GM13976 (cell line): ENCODE data around the gene ABCC1.
A peak's percentile ranks its signal among the peaks of the same experiment; 100 is the strongest.
"Not testable (repeated sequence)": the region's sequence is repeated elsewhere in the genome, so short reads cannot be mapped to it uniquely, and the experiment has no call there.

Source experiments
- DNase-seq: peaks from one replicate; pipeline ENCODE4 v3.0.0; 2012; ENCODE audit warnings: low spot score
- in situ Hi-C: fragments of 300-500 bp; cut with MboI; formaldehyde crosslinking; loops from one replicate; pipeline ENCODE4 v1.12.0; 2022; ENCODE audit warnings: low sequenced_read_pairs, mixed read lengths, inconsistent platforms; ENCODE audit not compliant: unreplicated experiment
- TF ChIP-seq, protein P1 (sequence below): IDR thresholded peaks from 2 replicates; pipeline ENCODE4 v1.5.1; 2012; ENCODE audit warnings: borderline replicate concordance, mild to moderate bottlenecking; ENCODE audit not compliant: insufficient read depth; ENCODE audit errors: extremely low read depth, missing control alignments, control extremely low read depth

The ABCC1 gene

GRCh38 chr16:15952265-15952711 lies 2.9 kb downstream of the ABCC1 start:
- peak; percentile 42 for DNase-seq
- in situ Hi-C loops: no loop called here
- TF ChIP-seq, protein P1, sequence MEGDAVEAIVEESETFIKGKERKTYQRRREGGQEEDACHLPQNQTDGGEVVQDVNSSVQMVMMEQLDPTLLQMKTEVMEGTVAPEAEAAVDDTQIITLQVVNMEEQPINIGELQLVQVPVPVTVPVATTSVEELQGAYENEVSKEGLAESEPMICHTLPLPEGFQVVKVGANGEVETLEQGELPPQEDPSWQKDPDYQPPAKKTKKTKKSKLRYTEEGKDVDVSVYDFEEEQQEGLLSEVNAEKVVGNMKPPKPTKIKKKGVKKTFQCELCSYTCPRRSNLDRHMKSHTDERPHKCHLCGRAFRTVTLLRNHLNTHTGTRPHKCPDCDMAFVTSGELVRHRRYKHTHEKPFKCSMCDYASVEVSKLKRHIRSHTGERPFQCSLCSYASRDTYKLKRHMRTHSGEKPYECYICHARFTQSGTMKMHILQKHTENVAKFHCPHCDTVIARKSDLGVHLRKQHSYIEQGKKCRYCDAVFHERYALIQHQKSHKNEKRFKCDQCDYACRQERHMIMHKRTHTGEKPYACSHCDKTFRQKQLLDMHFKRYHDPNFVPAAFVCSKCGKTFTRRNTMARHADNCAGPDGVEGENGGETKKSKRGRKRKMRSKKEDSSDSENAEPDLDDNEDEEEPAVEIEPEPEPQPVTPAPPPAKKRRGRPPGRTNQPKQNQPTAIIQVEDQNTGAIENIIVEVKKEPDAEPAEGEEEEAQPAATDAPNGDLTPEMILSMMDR: no peak

DNA sequence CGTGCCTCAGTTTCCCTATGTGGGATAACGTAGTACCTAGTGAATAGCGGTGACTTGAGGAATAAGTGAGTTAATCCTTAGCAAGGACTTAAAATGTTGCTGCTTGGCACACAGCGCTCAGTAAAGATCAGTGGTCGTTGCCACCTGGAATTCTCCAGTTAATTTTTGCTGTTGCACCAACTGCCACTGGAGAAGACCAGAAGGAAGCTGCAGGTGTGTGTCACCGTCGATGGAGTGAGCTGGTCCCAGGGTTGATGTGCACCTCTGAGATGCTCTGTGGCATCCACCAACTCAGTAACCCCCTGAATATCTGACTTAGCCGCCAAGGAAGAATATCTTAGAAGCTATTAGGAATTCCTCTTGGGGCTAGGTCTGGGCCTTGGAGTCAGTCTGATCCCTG lies 4.1 kb downstream of the ABCC1 start:
- TF ChIP-seq, protein P1: no peak
- DNase-seq: no peak
- in situ Hi-C loops: no loop called here

DNA sequence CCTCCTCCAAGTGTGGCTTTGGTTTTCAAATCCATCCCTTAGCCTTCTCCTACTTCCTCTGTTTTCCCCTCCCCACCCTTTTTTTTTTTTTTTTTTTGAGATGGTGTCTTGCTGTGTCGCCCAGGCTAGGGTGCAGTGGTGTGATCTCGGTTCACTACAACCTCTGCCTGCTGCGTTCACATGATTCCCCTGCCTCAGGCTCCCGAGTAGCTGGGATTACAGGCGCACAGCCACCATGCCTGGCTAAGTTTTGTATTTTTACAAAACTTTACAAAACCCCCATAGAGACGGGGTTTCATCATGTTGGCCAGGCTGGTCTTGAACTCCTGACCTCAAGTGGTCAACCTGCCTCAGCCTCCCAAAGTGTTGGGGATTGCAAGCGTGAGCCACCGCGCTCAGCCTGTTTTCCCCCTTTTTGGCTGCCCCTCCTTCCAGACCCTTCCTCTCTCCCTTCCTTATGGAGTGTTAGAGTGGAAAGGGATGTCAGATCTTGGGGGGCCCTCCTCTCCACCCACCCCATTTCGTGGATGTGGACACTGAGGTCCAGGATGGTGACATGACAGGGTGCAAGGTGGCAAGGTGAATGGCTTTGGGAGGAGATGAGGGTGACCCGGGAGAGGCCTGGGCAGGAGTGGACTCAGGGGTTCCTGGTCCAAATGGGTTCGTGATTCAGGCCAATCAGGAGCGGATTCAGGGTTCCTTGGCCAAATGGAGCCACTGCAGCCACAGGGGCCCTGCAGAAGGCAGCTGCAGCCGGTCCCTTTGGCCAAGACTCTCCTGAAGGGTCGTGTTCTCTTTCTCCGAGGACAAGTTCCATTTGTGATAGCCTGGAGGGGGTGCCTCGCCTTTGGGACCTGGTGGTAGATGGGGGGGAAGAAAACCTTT lies 4.8 kb downstream of the ABCC1 start:
- in situ Hi-C loops: no loop called here
- TF ChIP-seq, protein P1: no peak
- no peak for DNase-seq

DNA sequence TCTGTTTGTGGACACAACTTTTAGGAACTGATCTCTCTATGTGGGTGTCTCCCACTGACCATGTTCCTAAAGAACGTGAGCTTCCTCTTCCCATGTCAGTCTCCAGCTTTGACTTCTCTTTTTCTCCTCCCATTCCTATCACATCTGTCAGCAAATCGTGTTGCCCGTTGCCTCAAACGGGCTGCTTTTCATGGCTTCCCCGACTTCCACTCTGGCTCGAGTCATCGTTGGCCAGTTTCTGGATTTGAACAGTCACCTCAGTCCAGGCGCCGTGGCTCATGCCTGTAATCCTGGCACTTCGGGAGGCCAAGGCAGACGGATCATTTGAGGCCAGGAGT lies 5.4 kb downstream of the ABCC1 start:
- TF ChIP-seq, protein P1: no peak
- in situ Hi-C loops: no loop called here
- DNase-seq: no peak

GRCh38 chr16:15955425-15955824 lies 6.0 kb downstream of the ABCC1 start:
- in situ Hi-C loops: no loop called here
- TF ChIP-seq, protein P1: no peak

GRCh38 chr16:15956106-15956505 lies 6.7 kb downstream of the ABCC1 start:
- DNase-seq, in situ Hi-C loops: not testable (repeated sequence)

More at GRCh38 chr16:15955425-15955824, 6.0 kb downstream of the ABCC1 start:
- no peak for DNase-seq

DNA sequence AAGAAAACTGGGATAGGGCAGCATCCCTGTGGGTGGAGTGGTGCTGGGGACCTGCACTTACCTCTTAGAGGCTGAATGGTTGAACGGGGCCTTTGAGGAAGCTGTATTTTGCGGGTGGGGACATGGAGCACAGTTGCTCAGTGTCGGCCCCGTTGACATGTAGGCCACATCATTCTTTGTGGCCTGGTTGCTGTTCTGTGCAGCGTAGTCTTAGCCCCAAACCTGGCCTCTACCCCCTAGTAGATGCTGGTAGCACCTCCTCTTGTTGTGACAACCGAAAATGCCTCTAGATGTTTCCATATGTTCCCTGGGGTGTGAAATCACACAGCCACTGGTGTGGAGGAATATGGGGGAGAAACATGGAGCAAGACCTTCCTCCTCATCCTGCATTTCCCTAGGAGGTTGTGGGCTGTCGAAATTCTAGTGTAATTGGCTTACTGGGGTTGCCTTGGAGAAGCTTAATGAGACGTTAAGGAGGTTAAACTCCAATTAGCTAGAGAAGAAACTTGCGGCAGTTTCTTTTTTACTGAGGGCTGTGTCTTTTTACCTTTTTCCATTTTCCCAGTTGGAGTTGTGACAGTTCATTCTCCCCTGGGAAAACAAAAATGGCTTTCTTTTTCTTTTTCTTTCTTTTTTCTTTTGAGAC lies 9.4 kb downstream of the ABCC1 start:
- TF ChIP-seq, protein P1: no peak
- in situ Hi-C loops: no loop called here
- DNase-seq: no peak
